ENCODE measurements around the gene RPL35. TPM values are rescaled to one million over a fixed set of nuclear protein-coding genes. Genes with fewer than 3 reads are reported as not detected.

RPL35 gene
- total and polyA plus RNA-seq, 7 experiments from 2014 or later = 1,415 to 2,135 (median 1,872) TPM

Other genes with a start within 250 kb of the RPL35 start
- gene NR6A1, start 90.6 kb downstream of the RPL35 start, total RNA-seq = under 1 TPM in 3 of 5 experiments, not detected in 2; 0.21 to 0.78 (median 0.51) TPM
- not detected for gene NR6A1, start 90.6 kb downstream of the RPL35 start, polyA plus RNA-seq
- gene OLFML2A, start 84.8 kb downstream of the RPL35 start, total RNA-seq = under 1 TPM in 1 of 5 experiments, not detected in 4; 0.51 TPM
- gene OLFML2A, start 84.8 kb downstream of the RPL35 start, polyA plus RNA-seq = not detected
- gene WDR38, start 8.5 kb downstream of the RPL35 start, total RNA-seq = not detected
- gene WDR38, start 8.5 kb downstream of the RPL35 start, polyA plus RNA-seq = not detected
- gene ARPC5L, start 173 bp upstream of the RPL35 start, total RNA-seq = 10 to 100 TPM; 20.0 to 66.1 (median 33.1) TPM
- 10 to 100 TPM; 36.3 to 49.2 TPM for gene ARPC5L, start 173 bp upstream of the RPL35 start, polyA plus RNA-seq
- 10 to 100 TPM; 19.6 to 37.8 (median 30.5) TPM for gene GOLGA1, start 79.1 kb upstream of the RPL35 start, total RNA-seq
- 1 to 10 TPM; 4.0 to 4.7 TPM for gene GOLGA1, start 79.1 kb upstream of the RPL35 start, polyA plus RNA-seq